Limb (tissue), 2 donors: ENCODE results near the gene DAB2.
A peak's percentile ranks its signal among the peaks of the same experiment; 100 is the strongest.

ENCODE experiments used
- DNase-seq, 2 donors: peaks; one replicate each; pipeline ENCODE4 v3.0.0-alpha.2; 2016; ENCODE audit errors: extremely low spot score in 2 of 2

The DAB2 gene

DNA sequence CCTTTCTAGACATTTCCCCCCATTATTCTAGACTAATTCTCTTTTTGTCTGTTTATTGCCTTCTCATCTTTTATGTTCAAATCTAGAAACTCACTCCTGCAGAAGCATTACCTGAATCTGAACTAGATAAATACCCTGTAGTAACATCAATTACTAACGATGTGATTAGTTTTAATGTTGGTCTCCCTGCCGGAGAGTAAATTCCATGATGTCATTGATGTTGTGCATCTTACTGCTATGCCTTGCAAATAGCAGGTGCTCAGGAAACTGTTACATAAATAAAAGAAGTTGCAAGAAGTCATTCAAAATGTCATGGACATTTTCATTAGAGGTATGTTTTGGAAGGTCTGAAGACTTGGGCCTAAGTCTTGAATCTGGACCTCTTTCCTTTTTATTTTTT, 37.5 kb downstream of the DAB2 start:
- DNase-seq = no peak

GRCh38 chr5:39384271-39384670, 40.5 kb downstream of the DAB2 start:
- DNase-seq = no peak

DNA sequence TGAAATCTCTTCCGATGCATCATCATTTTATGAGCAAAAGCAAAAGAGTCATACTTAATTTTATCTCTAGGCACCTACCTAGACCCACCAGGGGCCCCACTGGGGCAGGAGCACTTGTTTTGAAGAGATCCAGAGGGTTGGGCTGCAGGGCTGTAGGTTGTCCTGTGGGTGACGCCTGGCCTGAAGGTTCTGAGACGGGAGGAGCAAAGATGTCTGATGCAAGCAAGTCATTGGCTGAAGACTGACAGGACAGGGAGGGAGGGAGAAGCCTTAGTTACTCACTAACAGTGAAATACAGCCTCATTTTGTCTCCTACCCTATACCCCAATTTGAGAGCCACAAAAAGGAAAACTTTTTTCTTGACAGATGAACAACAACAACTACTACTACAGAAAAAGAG, 43.4 kb downstream of the DAB2 start:
- DNase-seq = no peak

DNA sequence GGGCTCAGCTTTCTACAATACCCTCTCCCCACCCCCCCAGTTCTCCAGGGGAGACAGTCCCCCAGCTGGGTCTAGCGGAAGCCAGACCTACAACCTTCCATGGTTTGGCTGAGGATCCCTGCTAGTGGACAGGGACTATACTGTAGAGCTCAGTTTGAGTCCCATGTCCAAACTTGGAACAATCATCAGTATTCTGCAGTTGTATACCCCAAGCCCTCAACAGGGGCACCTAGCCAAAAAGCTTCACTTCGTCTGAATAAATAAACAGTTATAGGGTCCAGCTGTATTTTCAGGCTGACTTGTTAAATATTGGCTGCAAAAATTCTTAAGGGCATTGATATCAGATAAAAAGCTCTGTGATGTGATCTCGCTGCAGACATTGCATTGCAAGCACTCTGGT, 45.1 kb downstream of the DAB2 start:
- DNase-seq = no peak

DNA sequence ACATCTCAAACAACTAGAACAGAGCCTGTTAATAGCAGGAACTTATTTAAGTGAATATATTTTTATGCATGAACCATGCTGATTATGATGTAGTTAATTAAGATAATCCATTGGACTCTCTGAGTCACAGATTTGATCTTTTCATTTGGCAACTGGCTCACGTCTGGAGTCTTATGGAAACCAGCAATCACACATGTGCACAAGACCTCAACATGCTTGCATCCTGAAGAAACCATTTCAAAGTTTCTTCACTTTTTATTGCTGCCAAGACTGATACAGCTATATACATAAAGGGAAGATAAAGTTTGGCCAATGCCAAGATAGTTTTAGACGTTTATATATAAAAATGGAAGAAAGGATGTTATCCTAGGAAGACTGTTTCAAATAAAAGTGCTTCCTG, 47.2 kb downstream of the DAB2 start:
- no peak for DNase-seq

DNA sequence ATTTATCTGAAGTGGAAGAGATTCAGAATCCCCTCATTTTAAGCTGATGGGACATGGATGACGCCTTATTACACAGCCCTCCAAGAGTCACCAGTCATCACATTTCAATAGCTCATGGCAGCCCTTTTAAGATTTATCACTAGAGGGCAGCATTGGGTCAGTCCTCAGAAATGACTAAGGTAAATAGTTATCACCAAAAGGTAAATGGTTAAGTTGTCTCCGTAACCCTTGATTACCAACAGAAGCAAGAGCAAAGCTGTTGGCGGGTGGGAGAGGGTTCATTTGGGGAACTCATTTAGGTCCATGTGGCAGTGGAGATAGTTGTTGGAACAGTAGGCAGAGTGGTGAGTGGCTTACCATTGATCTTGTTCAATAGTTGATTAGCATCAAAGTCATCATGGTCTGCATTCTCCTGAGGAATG, 48.5 kb downstream of the DAB2 start:
- peak; percentile 42 to 49 for DNase-seq

GRCh38 chr5:39373791-39374190, 51.0 kb downstream of the DAB2 start:
- no peak for DNase-seq

DNA sequence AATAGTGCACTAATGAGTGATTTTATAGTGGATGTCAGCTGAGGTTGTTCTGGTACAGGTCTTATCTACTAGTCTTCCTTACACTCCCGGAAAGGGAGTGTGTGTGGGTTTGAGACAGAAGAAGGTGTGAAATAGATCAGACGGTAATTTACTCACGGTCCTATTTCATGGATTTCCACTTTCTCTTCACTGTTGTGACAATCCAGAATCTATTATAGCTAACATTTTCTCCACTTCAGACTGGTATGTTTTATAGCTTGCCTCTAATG, 53.5 kb downstream of the DAB2 start:
- DNase-seq = no peak

DNA sequence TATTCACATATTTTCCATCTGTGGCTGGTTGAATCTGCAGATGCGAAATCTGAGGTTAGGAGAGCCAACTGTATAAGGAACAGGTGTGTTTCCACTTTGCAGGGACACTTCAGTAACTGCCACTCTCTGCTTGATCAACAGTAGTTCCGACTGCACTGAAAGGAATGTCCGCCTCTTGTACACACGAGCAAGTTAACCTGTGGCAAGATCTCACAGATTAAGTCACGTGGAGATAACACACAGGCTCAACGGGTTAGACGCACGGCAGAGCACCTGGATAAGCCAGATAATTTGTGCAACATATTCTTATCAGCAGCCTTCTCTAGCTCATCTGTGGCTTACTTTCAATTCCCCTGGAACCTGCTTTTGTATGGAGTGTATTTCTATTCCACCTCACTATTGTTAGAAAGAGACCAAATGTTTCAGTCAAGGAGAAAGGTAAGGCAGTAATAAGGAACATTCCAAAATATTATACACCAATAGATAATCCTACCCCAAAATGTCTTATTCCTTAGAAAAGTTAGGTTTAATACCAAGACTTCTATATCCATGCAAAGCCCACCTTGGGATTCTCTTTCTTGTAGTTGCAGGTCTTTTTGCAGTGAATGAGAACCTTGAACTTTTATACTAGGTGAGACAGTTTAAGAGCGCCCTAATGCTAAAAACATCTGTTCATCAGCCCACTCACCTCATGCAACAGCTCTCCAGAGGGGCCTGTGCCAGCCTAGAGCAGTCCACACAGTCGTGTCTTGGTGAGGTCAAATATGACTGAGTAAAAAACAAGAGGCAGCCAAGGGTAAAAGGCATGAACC, 54.0 kb downstream of the DAB2 start:
- DNase-seq = no peak

GRCh38 chr5:39369123-39369815, 55.5 kb downstream of the DAB2 start:
- DNase-seq = no peak

GRCh38 chr5:39368116-39368515, 56.7 kb downstream of the DAB2 start:
- DNase-seq = no peak

DNA sequence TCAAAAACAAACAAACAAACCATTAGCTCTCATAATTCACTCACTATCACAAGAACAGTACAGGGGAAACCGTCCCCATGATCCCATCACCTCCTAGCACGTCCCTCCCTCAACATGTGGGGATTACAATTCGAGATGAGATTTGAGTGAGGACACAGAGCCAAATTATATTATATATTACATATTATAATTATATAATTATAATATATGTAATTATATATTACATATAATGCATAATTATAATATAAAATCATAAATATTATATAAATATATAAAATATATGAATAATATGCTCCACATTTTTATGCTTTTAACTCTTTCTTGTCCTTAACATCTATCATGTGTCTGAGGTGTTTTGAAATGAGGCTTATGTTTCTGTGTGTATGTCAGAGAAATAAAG, 57.1 kb downstream of the DAB2 start:
- DNase-seq = no peak

GRCh38 chr5:39364367-39364766, 60.4 kb downstream of the DAB2 start, which contains the start of gene C9:
Gene C9 (minus strand): TSS chr5:39364495. CDS start chr5:39364464, 31 bp downstream.
- no peak for DNase-seq

GRCh38 chr5:39363217-39363616, 61.6 kb downstream of the DAB2 start:
- no peak for DNase-seq

DNA sequence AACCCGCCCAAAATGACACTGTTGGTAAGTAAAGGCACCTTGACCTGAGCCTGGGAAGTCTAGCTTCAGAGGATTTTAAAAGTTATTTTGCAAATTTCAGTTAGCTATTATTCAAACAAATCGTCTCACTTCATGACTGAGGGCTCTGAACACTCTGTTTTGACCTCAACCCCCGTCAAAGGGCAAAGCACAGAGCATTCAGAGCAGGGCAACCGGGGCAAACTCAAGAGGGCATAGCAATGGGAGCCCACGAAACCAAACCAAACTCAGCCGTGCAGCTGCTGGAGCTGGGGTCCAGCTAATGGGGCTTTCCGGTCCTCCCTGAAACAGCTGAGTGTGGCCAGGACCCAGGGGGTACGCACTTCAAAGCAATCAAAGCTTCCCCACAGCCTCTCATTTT, 62.1 kb downstream of the DAB2 start:
- DNase-seq = no peak

- DNase-seq = no peak
These were observed 63.5 kb downstream of the DAB2 start for GRCh38 chr5:39361306-39361705.

DNA sequence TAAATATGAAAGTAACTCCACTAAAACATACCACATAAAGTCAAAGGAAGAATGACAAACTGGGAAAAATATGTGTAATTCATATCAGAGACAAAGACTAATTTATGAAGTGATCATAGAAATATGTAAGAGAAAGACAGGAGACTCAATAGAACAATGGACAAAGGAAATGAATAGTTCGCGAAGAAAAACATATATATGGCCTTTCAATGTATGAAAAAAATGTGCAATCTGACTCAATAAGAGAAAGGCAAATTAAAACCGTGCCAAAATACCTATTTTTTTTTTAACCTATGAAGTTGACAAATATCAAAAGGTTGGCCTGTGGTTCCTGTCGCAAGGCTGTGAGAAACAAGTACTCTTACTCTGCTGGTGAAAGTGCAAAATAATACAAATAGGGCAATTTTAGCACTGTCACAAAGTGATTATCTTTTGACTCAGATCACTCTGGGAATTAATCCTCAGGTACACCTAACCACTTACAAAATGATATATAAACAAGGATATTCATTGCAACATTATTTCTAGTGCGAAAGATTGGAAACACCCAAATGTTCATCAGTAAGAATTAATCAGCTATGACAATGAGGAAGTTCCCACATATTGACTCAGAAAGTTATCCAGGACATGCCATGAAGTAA, 64.2 kb downstream of the DAB2 start:
- no peak for DNase-seq

GRCh38 chr5:39356263-39356662, 68.5 kb downstream of the DAB2 start:
- DNase-seq = no peak

DNA sequence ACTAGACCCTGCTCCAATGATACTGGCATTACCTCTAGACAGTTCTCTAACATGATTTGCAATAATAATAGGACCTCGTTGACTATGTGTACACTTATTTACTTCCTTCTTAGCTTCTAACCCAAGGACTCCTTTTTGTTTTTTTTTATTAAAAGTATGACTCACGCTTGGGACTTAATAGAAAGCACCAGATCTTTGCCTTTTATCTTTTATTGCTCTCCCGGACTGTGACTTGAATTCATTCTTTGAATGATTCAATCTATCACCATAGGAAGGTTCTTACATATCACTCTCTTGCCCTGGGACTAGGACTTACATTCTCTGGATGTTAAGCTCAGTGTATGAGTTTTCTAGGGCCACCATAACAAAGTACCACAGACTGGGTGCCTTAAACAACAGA, 69.5 kb downstream of the DAB2 start:
- DNase-seq = no peak

- DNase-seq = no peak
These were observed 70.9 kb downstream of the DAB2 start for GRCh38 chr5:39353717-39354399.

DNA sequence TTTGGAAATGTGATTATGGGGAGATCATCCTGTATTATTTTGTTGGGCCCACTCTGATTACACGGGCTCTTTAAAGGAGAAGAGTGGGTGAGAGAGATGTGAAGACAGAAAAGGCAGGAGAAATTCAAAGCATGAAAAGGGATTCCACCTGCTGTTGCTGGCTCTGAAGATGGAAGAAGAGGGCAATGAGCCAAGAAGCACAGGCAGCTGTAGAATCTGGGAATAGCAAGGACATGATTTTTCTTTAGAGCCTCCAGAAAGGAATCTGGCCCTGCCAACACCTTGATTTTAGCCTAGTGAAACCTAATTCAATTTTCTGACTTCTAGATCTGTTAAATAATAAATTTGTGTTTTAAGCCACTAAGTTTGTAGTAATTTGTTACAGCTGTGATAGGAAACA, 71.8 kb downstream of the DAB2 start:
- DNase-seq = peak in 1 of 2 donors; percentile 43

DNA sequence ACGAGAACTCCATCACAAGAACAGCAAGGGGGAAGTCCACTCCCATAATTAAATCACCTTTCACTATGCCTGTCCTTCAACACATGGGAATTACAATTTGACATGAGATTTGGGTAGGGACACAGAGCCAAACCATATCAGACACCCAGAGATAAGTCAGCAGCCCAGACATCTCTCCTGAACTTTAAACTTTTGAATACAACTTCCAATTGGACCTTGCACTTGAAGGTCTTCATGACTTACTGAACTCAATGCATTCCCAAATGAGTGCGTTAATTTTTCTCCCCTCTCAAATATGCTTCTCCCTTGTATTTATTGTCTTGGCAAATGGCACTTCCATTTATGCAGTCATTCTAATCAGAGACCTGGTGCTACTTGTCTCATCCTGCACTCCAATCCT, 72.6 kb downstream of the DAB2 start:
- no peak for DNase-seq
